ENCODE data around the gene PIGC.

DNA sequence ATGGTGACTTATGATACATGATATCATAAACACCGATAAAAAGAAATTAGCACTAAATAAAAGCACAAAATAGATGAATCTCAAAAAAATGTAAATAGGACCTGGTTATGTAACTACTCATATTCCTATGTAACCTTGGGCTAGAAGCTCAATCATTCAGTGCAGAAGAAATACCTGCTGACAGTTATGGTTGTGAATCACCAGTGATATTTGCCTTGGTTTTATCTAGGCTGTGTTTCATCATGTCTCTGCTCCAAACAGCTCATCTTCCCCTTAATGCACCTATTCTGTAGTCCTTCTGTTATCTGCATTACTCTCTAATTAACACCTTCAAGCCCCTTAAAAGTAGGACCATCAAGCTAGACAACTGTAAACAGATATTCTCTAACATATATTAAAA, 16.3 kb upstream of the PIGC start:
- TF ChIP-seq POLR2AphosphoS5 (IDR thresholded peaks at IDR 0.05) = no peak
- TF ChIP-seq, protein P1, sequence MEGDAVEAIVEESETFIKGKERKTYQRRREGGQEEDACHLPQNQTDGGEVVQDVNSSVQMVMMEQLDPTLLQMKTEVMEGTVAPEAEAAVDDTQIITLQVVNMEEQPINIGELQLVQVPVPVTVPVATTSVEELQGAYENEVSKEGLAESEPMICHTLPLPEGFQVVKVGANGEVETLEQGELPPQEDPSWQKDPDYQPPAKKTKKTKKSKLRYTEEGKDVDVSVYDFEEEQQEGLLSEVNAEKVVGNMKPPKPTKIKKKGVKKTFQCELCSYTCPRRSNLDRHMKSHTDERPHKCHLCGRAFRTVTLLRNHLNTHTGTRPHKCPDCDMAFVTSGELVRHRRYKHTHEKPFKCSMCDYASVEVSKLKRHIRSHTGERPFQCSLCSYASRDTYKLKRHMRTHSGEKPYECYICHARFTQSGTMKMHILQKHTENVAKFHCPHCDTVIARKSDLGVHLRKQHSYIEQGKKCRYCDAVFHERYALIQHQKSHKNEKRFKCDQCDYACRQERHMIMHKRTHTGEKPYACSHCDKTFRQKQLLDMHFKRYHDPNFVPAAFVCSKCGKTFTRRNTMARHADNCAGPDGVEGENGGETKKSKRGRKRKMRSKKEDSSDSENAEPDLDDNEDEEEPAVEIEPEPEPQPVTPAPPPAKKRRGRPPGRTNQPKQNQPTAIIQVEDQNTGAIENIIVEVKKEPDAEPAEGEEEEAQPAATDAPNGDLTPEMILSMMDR (IDR thresholded peaks at IDR 0.05) = no peak
- TF ChIP-seq POLR2A (IDR thresholded peaks at IDR 0.05) = no peak

Data from breast epithelium (tissue), 3 donors.